Measurements from ENCODE around the gene SASS6.

DNA sequence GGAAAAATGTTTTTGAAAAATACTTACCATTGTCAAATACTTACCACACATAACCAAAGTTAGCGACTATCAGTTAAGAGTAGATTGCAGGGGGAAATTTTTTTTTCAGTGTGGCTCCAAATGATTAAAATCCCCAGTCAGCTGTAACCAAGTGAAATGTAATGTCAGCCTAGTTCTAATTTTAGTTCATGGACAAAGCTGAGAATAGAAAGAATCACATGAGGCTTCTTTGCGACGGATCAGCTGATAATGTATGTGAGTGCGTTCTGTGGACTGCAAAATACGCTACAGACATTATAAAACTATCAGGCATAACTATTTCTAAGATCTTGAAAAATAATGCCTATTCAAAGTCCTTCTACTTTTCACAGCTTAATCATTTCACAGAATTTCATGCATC lies 45.4 kb upstream of the SASS6 start, which contains the start of gene LRRC39:
- no peak for TF ChIP-seq POLR2AphosphoS5 (IDR thresholded peaks at IDR 0.05; ENCODE audit: borderline replicate concordance, low read depth, low read length)
- TF ChIP-seq EZH2 (IDR thresholded peaks at IDR 0.05): no peak
- no peak for TF ChIP-seq FOXP2 (optimal IDR thresholded peaks at IDR 0.05; ENCODE audit: control extremely low read depth, extremely low read length, insufficient read depth)
